Peyer's patch (tissue), 4 donors: Measurements from ENCODE around the gene ZNF217. TPM values are rescaled to one million over a fixed set of nuclear protein-coding genes. Genes with fewer than 3 reads are reported as not detected.
A peak's percentile ranks its signal among the peaks of the same experiment; 100 is the strongest.
"Not testable (repeated sequence)": the region's sequence is repeated elsewhere in the genome, so short reads cannot be mapped to it uniquely, and the experiment has no call there.

ENCODE experiments used
- DNase-seq, 3 donors: peaks; one replicate each; pipeline ENCODE4 v3.0.0-alpha.2; 2017 to 2019
- H3K27ac ChIP-seq, 4 donors: fragments of 200-600 bp; sonication (generic); one replicate each; pipeline ENCODE4 v1.5.1; 2016 to 2019
- H3K27me3 ChIP-seq, 2 donors: fragments of 200-600 bp; sonication (generic); one replicate each; pipeline ENCODE4 v1.5.1; 2019
- H3K36me3 ChIP-seq, 3 donors: fragments of 200-600 bp; sonication (generic); one replicate each; pipeline ENCODE4 v1.5.1; 2016 to 2019
- H3K4me1 ChIP-seq, 4 donors: fragments of 200-600 bp; sonication (generic); one replicate each; pipeline ENCODE4 v1.5.1; 2016 to 2019
- H3K4me3 ChIP-seq, 4 donors: fragments of 200-600 bp; sonication (generic); 1 replicate in 3 of 4; 2 replicates in 1 of 4; pipeline ENCODE4 v1.5.1; 2016 to 2019; ENCODE audit warnings: mild to moderate bottlenecking in 1 of 4
- H3K9me3 ChIP-seq, 4 donors: fragments of 200-600 bp; sonication (generic); one replicate each; pipeline ENCODE4 v1.5.1; 2016 to 2019; ENCODE audit warnings: mild to moderate bottlenecking in 1 of 4
- POLR2A ChIP-seq, 2 donors: fragments of 450-650 bp; IDR thresholded peaks; one replicate each; pipeline ENCODE4 v1.5.1; 2017; ENCODE audit warnings: antibody characterized with exemption in 2 of 2, mild to moderate bottlenecking in 2 of 2, moderate library complexity in 2 of 2
- total RNA-seq, 4 donors: library from RNA; depleted of rRNA; stranded (reverse); fragments of >200 nt; gene quantifications; one replicate each; pipeline ENCODE4 v1.1.0, GENCODE V29; 2016
- TF ChIP-seq, protein P1 (sequence below), 6 experiments: fragments of 450-650 bp in 4 of 6; fragments of 200-600 bp in 2 of 6; sonication (generic) in 1 of 6; IDR thresholded peaks; one replicate each; pipeline ENCODE4 v1.5.1; 2017 to 2019; ENCODE audit warnings: antibody characterized with exemption in 6 of 6, mild to moderate bottlenecking in 3 of 6, moderate library complexity in 1 of 6

The ZNF217 gene
- total RNA-seq, 4 donors from 2014 or later = 23.3 to 59.4 (median 43.4) TPM

DNA sequence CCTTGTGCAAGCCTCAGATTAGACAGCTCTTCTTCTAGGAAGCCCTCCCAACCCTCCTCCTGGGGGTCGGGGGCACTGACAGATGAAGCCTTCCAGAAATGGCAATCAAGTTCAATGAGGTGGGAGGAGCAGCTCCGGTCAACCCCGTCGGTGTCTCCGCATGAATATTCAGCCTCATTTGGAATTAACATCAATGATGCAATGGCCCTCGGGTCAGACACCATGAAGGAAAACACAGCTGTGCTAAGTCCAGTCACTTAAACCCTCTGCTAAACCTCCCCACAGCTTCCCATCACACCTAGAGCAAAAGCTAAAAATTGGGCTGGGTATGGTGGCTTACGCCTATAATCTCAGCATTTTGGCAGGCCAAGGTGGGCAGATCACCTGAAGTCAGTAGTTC is 36.5 kb downstream of the ZNF217 start:
- no peaks in the 10 kb centered on the region for H3K36me3 ChIP-seq
- DNase-seq = peak in 1 of 3 donors; percentile 26
- no peaks in the 10 kb centered on the region for H3K27me3 ChIP-seq
- H3K4me3 ChIP-seq = no peak overlapping the region
- H3K9me3 ChIP-seq = no peaks in the 10 kb centered on the region
- no peaks in the 10 kb centered on the region for H3K4me1 ChIP-seq
- TF ChIP-seq, protein P1, sequence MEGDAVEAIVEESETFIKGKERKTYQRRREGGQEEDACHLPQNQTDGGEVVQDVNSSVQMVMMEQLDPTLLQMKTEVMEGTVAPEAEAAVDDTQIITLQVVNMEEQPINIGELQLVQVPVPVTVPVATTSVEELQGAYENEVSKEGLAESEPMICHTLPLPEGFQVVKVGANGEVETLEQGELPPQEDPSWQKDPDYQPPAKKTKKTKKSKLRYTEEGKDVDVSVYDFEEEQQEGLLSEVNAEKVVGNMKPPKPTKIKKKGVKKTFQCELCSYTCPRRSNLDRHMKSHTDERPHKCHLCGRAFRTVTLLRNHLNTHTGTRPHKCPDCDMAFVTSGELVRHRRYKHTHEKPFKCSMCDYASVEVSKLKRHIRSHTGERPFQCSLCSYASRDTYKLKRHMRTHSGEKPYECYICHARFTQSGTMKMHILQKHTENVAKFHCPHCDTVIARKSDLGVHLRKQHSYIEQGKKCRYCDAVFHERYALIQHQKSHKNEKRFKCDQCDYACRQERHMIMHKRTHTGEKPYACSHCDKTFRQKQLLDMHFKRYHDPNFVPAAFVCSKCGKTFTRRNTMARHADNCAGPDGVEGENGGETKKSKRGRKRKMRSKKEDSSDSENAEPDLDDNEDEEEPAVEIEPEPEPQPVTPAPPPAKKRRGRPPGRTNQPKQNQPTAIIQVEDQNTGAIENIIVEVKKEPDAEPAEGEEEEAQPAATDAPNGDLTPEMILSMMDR (IDR thresholded peaks at IDR 0.05) = no peak
- no peak for TF ChIP-seq POLR2A (IDR thresholded peaks at IDR 0.05)
- H3K27ac ChIP-seq = no peak overlapping the region

DNA sequence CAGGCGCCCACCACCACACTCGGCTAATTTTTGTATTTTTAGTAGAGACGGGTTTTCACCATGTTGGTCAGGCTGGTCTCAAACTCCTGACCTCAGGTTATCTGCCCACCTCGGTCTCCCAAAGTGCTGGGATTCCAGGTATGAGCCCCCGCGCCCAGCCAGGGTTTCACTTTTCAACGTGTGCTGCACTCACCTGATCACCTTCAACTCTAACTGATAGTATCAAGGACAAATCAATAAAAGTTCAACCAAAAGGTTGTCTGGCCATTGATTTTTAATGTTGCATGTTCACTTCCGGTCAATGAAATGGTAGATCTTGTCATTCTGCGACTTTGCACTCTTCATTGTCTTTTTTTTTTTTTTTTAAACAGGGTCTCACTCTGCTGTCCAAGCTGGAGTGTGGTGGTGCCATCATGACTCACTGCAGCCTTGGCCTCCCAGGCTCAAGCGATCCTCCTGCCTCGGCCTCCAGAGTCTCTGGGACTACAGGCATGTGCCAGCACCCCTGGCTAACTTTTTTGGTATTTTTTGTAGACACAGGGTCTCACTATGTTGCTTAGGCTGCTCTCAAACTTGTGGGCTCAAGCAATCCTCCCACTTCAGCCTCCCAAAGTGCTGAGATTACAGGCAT is 37.3 kb downstream of the ZNF217 start:
- Histone ChIP-seq H3K36me3 (no peaks in the 10 kb centered on the region), H3K4me3 (no peak overlapping the region), H3K4me1 (no peaks in the 10 kb centered on the region), H3K27ac (no peak overlapping the region), H3K27me3 (no peaks in the 10 kb centered on the region), H3K9me3 (no peaks in the 10 kb centered on the region)
- TF ChIP-seq, protein P1 (IDR thresholded peaks at IDR 0.05) = no peak
- TF ChIP-seq POLR2A (IDR thresholded peaks at IDR 0.05) = no peak
- DNase-seq = peak in 1 of 3 donors; percentile 13

DNA sequence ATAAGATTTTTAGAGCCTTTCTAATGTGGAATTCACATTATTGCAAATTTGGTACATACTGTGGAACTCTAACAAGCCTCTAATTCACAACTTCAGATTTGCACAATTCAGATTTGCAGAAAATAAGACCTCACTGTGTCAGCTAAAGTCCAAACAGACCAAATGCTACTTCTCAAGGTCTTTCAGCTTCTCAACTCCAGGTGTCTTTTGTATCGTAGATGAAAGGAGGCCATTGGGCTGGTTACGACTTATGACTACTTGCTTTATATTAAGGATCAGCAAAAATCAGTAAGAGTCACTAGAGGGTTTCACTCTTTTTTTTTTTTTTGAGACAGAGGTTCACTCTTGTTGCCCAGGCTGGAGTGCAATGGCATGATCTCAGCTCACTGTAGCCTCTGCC is 37.8 kb downstream of the ZNF217 start:
- DNase-seq = no peak
- Histone ChIP-seq H3K27me3 (no peaks in the 10 kb centered on the region), H3K27ac (no peak overlapping the region), H3K36me3 (no peaks in the 10 kb centered on the region), H3K9me3 (no peaks in the 10 kb centered on the region), H3K4me1 (no peaks in the 10 kb centered on the region), H3K4me3 (no peak overlapping the region)
- TF ChIP-seq POLR2A (IDR thresholded peaks at IDR 0.05) = no peak
- TF ChIP-seq, protein P1 (IDR thresholded peaks at IDR 0.05) = no peak

DNA sequence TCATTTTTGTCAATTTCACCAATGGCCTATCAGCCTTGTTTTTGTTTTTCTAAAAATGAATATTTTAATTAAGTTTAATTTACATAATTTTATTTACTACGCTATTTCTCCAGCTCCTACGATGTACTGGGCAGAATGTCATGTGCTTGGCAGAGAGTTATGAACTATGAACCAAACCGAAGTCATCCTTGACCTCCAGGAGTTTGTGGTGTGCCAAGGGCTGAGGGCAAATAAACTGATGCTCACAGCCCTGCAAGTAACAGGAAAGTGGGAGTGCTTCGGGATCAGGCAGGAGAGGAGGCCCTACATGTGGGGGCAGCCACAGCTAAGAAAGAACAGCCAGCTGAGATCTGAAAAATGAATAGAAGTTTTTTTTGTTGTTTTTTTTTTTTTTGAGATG is 38.6 kb downstream of the ZNF217 start:
- Histone ChIP-seq H3K27me3 (no peaks in the 10 kb centered on the region), H3K27ac (no peak overlapping the region), H3K36me3 (no peaks in the 10 kb centered on the region), H3K4me3 (no peak overlapping the region), H3K4me1 (no peaks in the 10 kb centered on the region), H3K9me3 (no peaks in the 10 kb centered on the region)
- DNase-seq = no peak
- TF ChIP-seq, protein P1 (IDR thresholded peaks at IDR 0.05) = no peak
- no peak for TF ChIP-seq POLR2A (IDR thresholded peaks at IDR 0.05)

DNA sequence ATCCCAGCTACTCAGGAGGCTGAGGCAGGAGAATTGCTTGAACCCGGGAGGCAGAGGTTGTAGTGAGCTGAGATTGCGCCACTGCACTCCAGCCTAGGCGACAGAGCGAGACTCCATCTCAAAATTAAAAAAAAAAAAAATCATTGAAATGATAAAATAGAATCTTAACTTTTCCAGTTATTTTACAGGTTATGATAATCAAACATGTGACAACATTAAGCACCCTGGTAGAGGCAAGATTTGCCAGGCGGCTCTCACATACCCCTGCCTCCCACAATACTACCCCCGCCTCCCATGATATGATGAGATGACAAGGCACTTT is 41.1 kb downstream of the ZNF217 start:
- H3K4me3 ChIP-seq, H3K27me3 ChIP-seq, H3K27ac ChIP-seq, H3K36me3 ChIP-seq, H3K4me1 ChIP-seq, DNase-seq, H3K9me3 ChIP-seq: not testable (repeated sequence)

DNA sequence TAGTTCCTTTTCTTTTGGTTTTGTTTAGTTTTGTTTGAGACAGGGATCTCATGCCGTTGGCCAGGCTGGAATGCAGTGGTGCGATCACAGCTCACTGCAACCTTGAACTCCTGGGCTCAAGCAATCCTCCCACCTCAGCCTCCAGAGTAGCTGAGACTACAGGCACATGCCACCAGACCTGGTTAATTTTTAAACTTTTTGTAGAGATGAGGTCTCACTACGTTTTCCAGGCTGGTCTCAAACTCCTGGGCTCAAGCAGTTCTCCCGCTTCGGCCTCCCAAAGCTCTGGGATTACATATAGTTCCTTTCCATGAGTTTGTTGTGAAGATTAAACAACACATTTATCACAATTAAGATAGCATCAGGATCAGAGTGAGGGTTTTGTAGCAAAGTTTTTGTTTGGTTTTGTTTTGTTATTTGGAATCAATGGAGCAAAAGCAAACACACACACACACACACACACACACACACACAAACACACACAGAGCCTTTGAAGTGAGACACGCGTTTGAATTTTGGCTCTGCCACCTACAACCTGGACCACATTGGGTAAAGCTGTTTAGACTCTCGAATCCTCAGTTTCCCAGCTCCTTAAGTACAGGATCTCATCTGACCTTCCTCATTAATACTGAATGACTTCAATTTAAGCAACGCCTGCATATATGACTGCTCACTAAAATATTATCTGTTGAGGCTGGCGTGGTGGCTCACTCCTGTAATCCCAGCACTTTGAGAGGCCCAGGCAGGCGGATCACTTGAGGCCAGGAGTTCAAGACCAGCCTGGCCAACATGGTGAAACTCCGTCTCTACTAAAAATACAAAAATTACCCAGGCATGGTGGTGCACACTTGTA is 41.7 kb downstream of the ZNF217 start:
- not testable (repeated sequence) for DNase-seq, H3K27me3 ChIP-seq, H3K36me3 ChIP-seq, H3K27ac ChIP-seq, H3K9me3 ChIP-seq, H3K4me3 ChIP-seq, H3K4me1 ChIP-seq
